ENCODE measurements around the gene SVIL.
A peak's percentile ranks its signal among the peaks of the same experiment; 100 is the strongest.
"Not testable (repeated sequence)": the region's sequence is repeated elsewhere in the genome, so short reads cannot be mapped to it uniquely, and the experiment has no call there.

Gene SVIL

DNA sequence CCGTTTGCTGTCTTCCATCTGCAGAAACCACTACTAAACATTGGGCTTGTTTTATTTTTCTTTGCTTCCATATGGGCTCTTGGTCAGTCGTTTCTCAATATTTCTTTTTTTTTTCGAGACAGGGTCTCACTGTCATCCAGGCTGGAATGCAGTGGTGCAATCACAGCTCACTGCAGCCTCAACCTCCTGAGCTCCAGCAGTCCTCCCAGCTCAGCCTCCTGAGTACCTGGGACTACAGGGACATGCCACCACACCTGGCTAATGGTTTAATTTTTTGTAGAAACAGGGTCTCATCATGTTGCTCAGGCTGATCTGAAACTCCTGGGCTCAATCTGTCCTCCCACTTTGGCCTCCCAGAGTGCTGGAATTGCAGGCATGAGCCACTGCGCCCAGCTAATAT lies 182.8 kb downstream of the SVIL start:
- no peak for DNase-seq (ENCODE audit: low read depth)
- no peak for TF ChIP-seq CTCF (IDR thresholded peaks at IDR 0.05; ENCODE audit: insufficient read depth, low read depth, low read length, missing control alignments)
- H3K4me3 ChIP-seq (ENCODE audit: low read length): no peak overlapping the region

DNA sequence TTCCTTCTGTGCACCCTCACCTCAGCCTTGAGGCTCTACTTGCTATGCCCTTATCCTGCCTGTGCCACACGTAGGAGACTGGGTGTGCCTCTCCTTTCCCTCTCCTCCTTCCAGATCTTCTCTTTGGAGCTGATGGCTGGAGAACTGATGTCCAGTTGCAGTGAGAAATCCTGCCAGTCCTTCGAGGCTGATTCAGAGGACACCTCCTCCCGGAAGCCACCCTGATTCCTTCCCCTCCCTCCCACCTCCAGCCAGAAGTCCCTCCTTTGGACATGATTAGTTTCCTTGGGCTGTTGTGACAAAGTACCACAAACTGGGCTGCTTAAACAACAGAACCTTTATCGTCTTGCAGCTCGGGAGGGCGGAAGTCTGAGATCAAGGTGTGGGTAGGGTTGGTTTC lies 184.4 kb downstream of the SVIL start:
- no peak overlapping the region for H3K4me3 ChIP-seq (ENCODE audit: low read length)
- no peak for DNase-seq (ENCODE audit: low read depth)
- no peak for TF ChIP-seq CTCF (IDR thresholded peaks at IDR 0.05; ENCODE audit: insufficient read depth, low read depth, low read length, missing control alignments)

- H3K4me3 ChIP-seq (ENCODE audit: low read length): not testable (repeated sequence)
- peak; percentile 73 for DNase-seq (ENCODE audit: low read depth)
- peak; percentile 70 for TF ChIP-seq CTCF (IDR thresholded peaks at IDR 0.05; ENCODE audit: insufficient read depth, low read depth, low read length, missing control alignments)
Observed at GRCh38 chr10:29448756-29449592, 185.8 kb downstream of the SVIL start.

GRCh38 chr10:29448125-29448524 lies 186.6 kb downstream of the SVIL start:
- no peak overlapping the region for H3K4me3 ChIP-seq (ENCODE audit: low read length)
- no peak for TF ChIP-seq CTCF (IDR thresholded peaks at IDR 0.05; ENCODE audit: insufficient read depth, low read depth, low read length, missing control alignments)

GRCh38 chr10:29446327-29446726 lies 188.4 kb downstream of the SVIL start:
- no peak for TF ChIP-seq CTCF (IDR thresholded peaks at IDR 0.05; ENCODE audit: insufficient read depth, low read depth, low read length, missing control alignments)
- no peak for DNase-seq (ENCODE audit: low read depth)
- no peak overlapping the region for H3K4me3 ChIP-seq (ENCODE audit: low read length)

More at GRCh38 chr10:29448125-29448524, 186.6 kb downstream of the SVIL start:
- no peak for DNase-seq (ENCODE audit: low read depth)

DNA sequence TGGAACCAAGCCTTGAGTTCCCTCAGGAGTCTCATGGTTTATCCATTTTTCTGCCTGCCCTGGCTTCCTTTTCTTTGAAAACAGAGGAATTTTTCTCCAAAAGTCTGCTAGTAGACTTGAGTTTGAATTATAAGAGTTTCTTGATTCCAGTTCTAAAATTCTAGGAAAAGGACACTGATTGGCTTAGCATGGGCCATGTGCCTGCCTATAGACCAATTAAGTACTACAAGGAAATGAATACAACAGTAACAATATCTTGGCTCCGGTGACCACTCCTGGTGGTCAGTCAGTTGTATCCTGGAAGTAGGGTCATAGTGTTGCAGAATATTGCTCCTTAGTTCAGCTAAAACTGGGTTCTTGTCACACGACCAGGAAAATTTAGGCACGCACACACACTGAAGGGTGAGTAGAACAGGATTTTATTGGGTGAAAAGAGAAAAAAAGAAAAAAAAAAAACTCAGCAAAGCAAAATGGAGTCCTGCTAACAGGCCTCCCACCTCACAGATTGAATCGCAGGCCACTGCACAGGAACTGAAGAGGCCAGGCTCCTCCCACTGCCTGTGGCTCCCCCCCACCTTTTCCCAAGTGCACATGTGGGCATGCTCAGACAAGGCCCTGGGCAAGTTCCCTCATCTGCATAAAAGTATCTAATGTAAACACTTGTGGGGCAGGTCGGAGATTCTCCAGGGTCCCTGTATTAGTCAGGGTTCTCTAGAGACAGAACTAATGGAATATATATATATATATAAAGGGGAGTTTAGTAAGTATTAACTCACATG lies 190.8 kb downstream of the SVIL start:
- peak; percentile 78 for DNase-seq (ENCODE audit: low read depth)
- H3K4me3 ChIP-seq (ENCODE audit: low read length): no peak overlapping the region
- no peak for TF ChIP-seq CTCF (IDR thresholded peaks at IDR 0.05; ENCODE audit: insufficient read depth, low read depth, low read length, missing control alignments)
